Sigmoid colon (tissue), 7 donors: ENCODE measurements around the gene MCFD2. TPM values are rescaled to one million over a fixed set of nuclear protein-coding genes. Genes with fewer than 3 reads are reported as not detected.

Experiments used
- DNase-seq: peaks from one replicate; pipeline ENCODE4 v3.0.0-alpha.2; 2019
- H3K27ac ChIP-seq, 4 donors: fragments of 200-600 bp; sonication (generic); one replicate each; pipeline ENCODE4 v1.5.1; 2016 to 2019; ENCODE audit warnings: mild to moderate bottlenecking in 1 of 4
- H3K27me3 ChIP-seq, 3 donors: fragments of 200-600 bp; sonication (generic); one replicate each; pipeline ENCODE4 v1.5.1; 2019; ENCODE audit warnings: mild to moderate bottlenecking in 1 of 3
- H3K36me3 ChIP-seq, 4 donors: fragments of 200-600 bp; sonication (generic); one replicate each; pipeline ENCODE4 v1.5.1; 2016 to 2019
- H3K4me1 ChIP-seq, 4 donors: fragments of 200-600 bp; sonication (generic); one replicate each; pipeline ENCODE4 v1.5.1; 2017 to 2019
- H3K4me3 ChIP-seq, 4 donors: fragments of 200-600 bp; sonication (generic); one replicate each; pipeline ENCODE4 v1.5.1; 2017 to 2019; ENCODE audit warnings: mild to moderate bottlenecking in 2 of 4, moderate library complexity in 1 of 4
- H3K9me3 ChIP-seq, 4 donors: fragments of 200-600 bp in 3 of 4; sonication (generic) in 3 of 4; one replicate each; pipeline versions ENCODE4 v1.5.1 to v1.6.1; 2013 to 2019
- EP300 ChIP-seq, 4 donors: sonication (generic); formaldehyde crosslinking; IDR thresholded peaks; one replicate each; pipeline ENCODE4 v1.6.1; 2017; ENCODE audit warnings: antibody characterized with exemption in 4 of 4
- POLR2A ChIP-seq, 2 donors: fragments of 450-650 bp; IDR thresholded peaks; one replicate each; pipeline ENCODE4 v1.6.1; 2016; ENCODE audit warnings: antibody characterized with exemption in 2 of 2, mild to moderate bottlenecking in 2 of 2, moderate library complexity in 2 of 2
- POLR2AphosphoS5 ChIP-seq, 4 donors: sonication (generic); formaldehyde crosslinking; IDR thresholded peaks; one replicate each; pipeline ENCODE4 v1.6.1; 2017; ENCODE audit warnings: antibody characterized with exemption in 4 of 4
- WGBS, 2 donors: extraction: QIAGEN DNeasy Blood & Tissue Kit; methylation state at CpG; one replicate each; pipeline ENCODE4 v1.1.7; 2013; 5-methylcytosine and 5-hydroxymethylcytosine counted together
- intact Hi-C: fragments of 100-400 bp; cut with DNase I; formaldehyde crosslinking; loops from one replicate; pipeline ENCODE4 v1.15.1; 2023
- polyA plus RNA-seq, 3 donors: library from polyadenylated mRNA; stranded (reverse); fragments of 200-250 nt; gene quantifications; one replicate each; pipeline ENCODE4 v1.2.3, GENCODE V29; 2013
- total RNA-seq, 4 donors: library from RNA; depleted of rRNA; stranded (reverse); fragments of >200 nt; gene quantifications; one replicate each; pipeline ENCODE4 v1.1.0, GENCODE V29; 2016
- TF ChIP-seq, protein P1 (sequence below), 4 experiments: fragments of 450-650 bp in 3 of 4; fragments of 200-600 bp in 1 of 4; IDR thresholded peaks; one replicate each; pipeline ENCODE4 v1.5.1; 2016 to 2019; ENCODE audit warnings: antibody characterized with exemption in 4 of 4, mild to moderate bottlenecking in 3 of 4, moderate library complexity in 2 of 4
- donor health status: healthy with polysubstance abuse.
- donor health status: Bipolar disorder and iron deficiency.
- donor health status: healthy.

MCFD2 gene
- total and polyA plus RNA-seq, 7 donors: 13.4 to 75.7 (median 50.1) TPM

GRCh38 chr2:46924038-46924437, 8.4 kb upstream of the MCFD2 start:
- Histone ChIP-seq H3K36me3 (no peaks in the 10 kb centered on the region), H3K27me3 (no peaks in the 10 kb centered on the region), H3K27ac (no peak overlapping the region), H3K9me3 (peaks cover 0 to 4% (median 0%) of the 10 kb centered on the region in 4 donors), H3K4me3 (no peak overlapping the region), H3K4me1 (no peaks in the 10 kb centered on the region)
- DNase-seq: no peak
- intact Hi-C loops: no loop called here
- TF ChIP-seq EP300 (IDR thresholded peaks at IDR 0.05): no peak
- TF ChIP-seq, protein P1, sequence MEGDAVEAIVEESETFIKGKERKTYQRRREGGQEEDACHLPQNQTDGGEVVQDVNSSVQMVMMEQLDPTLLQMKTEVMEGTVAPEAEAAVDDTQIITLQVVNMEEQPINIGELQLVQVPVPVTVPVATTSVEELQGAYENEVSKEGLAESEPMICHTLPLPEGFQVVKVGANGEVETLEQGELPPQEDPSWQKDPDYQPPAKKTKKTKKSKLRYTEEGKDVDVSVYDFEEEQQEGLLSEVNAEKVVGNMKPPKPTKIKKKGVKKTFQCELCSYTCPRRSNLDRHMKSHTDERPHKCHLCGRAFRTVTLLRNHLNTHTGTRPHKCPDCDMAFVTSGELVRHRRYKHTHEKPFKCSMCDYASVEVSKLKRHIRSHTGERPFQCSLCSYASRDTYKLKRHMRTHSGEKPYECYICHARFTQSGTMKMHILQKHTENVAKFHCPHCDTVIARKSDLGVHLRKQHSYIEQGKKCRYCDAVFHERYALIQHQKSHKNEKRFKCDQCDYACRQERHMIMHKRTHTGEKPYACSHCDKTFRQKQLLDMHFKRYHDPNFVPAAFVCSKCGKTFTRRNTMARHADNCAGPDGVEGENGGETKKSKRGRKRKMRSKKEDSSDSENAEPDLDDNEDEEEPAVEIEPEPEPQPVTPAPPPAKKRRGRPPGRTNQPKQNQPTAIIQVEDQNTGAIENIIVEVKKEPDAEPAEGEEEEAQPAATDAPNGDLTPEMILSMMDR (IDR thresholded peaks at IDR 0.05): no peak
- TF ChIP-seq POLR2AphosphoS5 (IDR thresholded peaks at IDR 0.05): no peak
- TF ChIP-seq POLR2A (IDR thresholded peaks at IDR 0.05): no peak
- 95 to 97% methylated on average over 2 of the region's 2 CpGs for WGBS, 2 donors

- H3K4me3 ChIP-seq: no peak overlapping the region
- no peaks in the 10 kb centered on the region for H3K4me1 ChIP-seq
- H3K9me3 ChIP-seq: peaks cover 0 to 4% (median 0%) of the 10 kb centered on the region in 4 donors
- intact Hi-C loops: no loop called here
- TF ChIP-seq EP300 (IDR thresholded peaks at IDR 0.05): no peak
- TF ChIP-seq, protein P1 (IDR thresholded peaks at IDR 0.05): no peak
- TF ChIP-seq POLR2A (IDR thresholded peaks at IDR 0.05): no peak
- no peak for TF ChIP-seq POLR2AphosphoS5 (IDR thresholded peaks at IDR 0.05)
- no peaks in the 10 kb centered on the region for H3K27me3 ChIP-seq
- no peak overlapping the region for H3K27ac ChIP-seq
- no peak for DNase-seq
- H3K36me3 ChIP-seq: no peaks in the 10 kb centered on the region
Observed at GRCh38 chr2:46923041-46923528, 7.5 kb upstream of the MCFD2 start.

GRCh38 chr2:46922606-46923005, 7.0 kb upstream of the MCFD2 start:
- Histone ChIP-seq H3K4me3 (no peak overlapping the region), H3K27me3 (no peaks in the 10 kb centered on the region), H3K9me3 (peaks cover 0 to 4% (median 0%) of the 10 kb centered on the region in 4 donors), H3K36me3 (no peaks in the 10 kb centered on the region), H3K4me1 (no peaks in the 10 kb centered on the region), H3K27ac (no peak overlapping the region)
- TF ChIP-seq POLR2A (IDR thresholded peaks at IDR 0.05) (no peak), EP300 (IDR thresholded peaks at IDR 0.05) (no peak), POLR2AphosphoS5 (IDR thresholded peaks at IDR 0.05) (no peak)
- TF ChIP-seq, protein P1 (IDR thresholded peaks at IDR 0.05): no peak
- 86 to 93% methylated on average over 4 of the region's 4 CpGs for WGBS, 2 donors
- intact Hi-C loops: no loop called here
- DNase-seq: no peak

DNA sequence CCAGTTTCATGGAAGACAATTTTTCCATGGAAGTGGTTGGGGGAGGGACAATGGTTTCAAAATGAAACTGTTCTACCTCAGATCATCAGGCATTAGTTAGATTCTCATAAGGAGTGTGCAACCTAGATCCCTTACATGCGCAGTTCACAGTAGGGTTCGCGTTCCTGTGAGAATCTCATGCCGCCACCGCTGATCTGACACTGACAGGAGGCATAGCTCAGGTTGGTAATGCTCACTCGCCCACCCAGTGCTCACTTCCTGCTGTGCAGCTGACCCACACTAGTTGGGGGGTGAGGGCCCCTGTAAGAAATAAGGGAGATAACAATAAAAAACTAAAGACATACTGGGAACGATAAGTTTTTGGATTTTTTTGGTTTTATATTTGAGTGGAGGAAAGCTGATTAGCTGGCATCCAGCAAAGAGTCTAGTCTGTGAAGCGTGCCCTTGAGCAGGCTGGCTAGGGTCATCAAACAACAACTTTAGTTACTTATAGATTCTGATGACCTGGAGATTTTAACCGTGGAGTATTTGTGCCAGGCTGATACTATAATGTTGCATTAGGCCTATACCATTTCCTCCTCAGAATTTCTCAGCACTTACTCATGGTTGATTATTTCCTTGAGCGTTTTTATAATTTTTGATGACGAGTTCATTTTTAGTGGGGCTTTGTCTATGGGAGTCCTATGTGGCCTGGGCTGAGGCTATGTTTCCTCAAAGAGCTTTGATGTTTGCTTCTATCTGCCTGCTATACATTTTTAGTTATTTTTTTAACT, 6.3 kb upstream of the MCFD2 start:
- intact Hi-C loops: no loop called here
- no peak overlapping the region for H3K27ac ChIP-seq
- no peak for TF ChIP-seq EP300 (IDR thresholded peaks at IDR 0.05)
- TF ChIP-seq, protein P1 (IDR thresholded peaks at IDR 0.05): no peak
- TF ChIP-seq POLR2A (IDR thresholded peaks at IDR 0.05): no peak
- TF ChIP-seq POLR2AphosphoS5 (IDR thresholded peaks at IDR 0.05): no peak
- WGBS, 2 donors: 82 to 83% methylated on average over 11 of the region's 11 CpGs
- peaks cover 0 to 4% (median 3%) of the 10 kb centered on the region in 4 donors for H3K4me1 ChIP-seq
- no peak for DNase-seq
- peaks cover 0 to 3% (median 0%) of the 10 kb centered on the region in 4 donors for H3K9me3 ChIP-seq
- H3K36me3 ChIP-seq: no peaks in the 10 kb centered on the region
- H3K27me3 ChIP-seq: no peaks in the 10 kb centered on the region
- no peak overlapping the region for H3K4me3 ChIP-seq
